ENCODE measurements around the gene MAZ.
A peak's percentile ranks its signal among the peaks of the same experiment; 100 is the strongest.

Gene MAZ

DNA sequence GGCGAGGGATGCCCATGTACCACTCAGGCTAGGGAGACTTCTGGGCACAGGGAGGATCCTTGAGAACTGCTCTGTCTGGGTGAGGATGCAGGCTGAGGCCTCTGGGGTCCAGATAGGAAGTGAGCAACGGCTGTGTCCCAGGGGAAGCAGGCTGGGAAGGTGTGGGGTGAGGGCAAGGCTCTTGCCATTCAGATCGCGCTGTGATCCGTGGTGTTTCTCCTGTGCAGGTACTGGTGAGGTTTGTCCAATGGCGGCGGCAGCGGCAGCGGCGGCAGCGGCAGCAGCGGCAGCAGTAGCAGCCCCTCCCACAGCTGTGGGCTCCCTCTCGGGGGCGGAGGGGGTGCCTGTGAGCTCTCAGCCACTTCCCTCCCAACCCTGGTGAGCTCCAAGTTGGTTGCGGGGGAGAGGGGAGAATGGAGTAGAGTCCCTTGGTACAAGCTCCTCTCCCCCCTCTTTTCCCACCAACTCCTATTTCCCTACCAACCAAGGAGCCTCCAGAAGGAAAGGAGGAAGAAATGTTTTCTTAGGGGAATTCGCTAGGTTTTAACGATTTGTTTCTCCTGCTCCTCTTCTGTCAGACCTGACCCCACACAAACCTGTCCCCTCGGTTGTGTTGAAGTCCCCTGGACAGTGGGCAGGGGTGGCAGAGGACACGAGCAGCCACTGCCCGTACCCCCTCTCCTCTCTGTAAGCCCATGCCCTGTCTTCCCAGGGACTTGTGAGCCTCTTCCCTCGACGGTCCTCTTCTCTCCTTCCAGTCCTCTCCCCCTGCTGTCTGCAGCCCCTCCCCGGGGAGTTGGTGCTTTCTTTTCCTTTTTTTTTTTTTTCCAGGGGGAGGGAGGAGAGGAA lies 3.7 kb downstream of the MAZ start:
- DNase-seq: no peak

DNA sequence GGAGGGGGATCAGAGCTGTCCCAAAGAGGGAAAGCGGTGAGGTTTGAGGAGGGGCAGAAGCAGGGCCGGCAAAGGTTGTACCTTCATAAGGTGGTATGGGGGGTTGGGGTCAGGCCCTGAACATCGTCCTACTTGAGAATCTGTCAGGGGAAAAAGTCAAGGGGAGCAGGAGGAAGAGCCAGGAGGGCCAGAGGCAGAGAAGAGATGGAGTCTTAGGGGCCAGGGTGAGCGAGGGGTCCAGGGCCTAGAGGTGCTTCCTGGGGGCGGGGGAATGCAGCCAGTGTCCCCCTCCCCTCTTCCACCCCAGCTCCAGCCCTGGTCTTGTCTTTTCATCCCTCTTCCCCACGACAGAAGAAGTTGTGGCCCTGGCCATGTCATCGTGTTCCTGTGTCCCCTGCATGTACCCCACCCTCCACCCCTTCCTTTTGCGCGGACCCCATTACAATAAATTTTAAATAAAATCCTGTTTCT lies 4.4 kb downstream of the MAZ start:
- DNase-seq: no peak

DNA sequence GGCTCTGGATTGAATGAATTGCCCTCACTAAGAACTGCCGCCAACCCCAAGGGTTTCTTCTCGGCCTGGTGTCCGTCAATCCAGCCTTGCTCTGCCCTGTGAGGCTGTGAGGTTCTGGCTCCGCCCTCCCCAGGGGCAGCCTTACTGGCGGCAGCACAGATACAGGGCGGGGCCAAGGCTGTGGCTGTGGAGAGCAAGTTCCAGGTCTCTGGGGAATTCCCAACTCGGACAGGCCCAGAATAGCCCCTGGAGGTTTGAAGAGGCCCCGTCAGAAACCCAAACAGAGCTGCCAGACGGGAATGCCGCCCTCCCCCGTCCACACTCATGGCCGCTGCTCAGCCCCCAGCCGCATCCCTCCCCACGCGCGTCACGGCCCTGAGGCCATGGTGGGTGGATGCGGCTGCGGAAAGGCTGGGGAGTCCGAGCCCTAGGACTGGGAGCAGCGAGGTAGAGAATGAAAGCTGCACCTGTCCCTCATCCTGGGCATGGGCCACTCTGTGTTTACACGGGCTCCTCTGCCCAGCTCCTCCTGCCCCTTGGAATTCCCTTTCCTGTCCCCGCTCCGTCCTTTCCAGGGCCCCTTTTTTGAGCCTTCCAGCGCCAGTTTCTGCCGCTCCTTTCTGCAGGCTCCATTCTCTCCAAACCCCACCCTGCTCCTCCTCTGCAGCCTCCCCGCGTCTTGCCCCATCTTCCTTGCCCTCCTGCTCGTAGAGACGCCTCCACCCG lies 5.0 kb downstream of the MAZ start:
- peak; percentile 83 for DNase-seq

DNA sequence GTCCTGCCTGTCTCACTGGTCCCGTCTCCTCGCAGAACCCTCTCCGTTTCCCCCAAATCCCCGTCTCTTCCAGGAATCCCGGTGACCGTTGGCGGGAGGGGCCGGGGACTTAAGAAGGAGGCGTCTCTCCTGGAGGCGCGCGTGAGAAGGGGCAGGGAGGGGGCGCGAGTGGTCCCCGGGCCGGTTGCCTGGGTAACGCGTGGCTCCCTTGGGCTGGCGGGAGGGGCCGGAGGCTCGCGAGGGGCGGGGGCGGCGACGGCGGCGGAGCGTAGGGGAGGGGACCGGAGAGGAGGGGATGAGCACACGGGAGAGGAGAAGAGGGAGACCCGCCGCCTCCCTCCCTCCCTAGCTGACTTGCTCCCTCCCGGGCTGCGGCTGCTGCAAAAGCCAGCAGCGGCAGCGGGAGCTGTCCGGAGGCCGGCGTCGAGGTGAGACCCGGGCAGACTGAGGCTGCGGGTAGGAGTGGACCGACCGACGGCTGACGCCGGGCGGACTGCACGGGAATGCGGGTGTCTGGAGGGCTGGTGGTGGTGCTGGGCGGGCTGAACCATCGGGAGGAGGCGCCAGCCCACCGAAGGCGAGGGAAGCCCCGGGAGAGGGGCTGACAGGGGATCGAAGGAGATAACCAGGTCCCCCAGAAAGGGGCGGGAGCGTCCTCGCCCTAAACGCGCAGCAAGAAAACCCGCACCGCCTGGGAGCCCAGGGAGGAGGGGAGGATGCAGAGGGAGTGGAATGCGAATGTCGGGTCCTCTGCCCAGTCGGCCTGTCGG lies 5.8 kb downstream of the MAZ start, which contains the start of gene PRRT2:
Gene PRRT2 (plus strand): TSS at position 298 of the 770 bp plus-strand sequence. CDS start 862 bp downstream, outside the sequence.
- peak; percentile 57 for DNase-seq

DNA sequence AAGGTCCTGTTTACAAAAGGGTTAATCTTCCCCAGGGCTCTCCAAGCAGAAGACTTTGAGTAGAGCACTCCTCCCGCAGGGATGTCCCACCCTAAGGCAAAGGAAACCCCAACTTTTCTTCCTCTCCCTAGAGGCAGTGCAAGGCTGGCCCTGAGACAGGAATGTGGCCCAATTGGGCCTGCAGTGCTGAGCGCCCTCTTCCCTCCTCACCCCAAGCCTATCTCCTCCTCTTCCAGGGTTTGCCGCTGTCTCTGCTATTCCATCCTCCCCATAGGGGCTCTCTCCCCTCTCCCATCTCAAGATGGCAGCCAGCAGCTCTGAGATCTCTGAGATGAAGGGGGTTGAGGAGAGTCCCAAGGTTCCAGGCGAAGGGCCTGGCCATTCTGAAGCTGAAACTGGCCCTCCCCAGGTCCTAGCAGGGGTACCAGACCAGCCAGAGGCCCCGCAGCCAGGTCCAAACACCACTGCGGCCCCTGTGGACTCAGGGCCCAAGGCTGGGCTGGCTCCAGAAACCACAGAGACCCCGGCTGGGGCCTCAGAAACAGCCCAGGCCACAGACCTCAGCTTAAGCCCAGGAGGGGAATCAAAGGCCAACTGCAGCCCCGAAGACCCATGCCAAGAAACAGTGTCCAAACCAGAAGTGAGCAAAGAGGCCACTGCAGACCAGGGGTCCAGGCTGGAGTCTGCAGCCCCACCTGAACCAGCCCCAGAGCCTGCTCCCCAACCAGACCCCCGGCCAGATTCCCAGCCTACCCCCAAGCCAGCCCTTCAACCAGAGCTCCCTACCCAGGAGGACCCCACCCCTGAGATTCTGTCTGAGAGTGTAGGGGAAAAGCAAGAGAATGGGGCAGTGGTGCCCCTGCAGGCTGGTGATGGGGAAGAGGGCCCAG lies 6.7 kb downstream of the MAZ start:
- no peak for DNase-seq

DNA sequence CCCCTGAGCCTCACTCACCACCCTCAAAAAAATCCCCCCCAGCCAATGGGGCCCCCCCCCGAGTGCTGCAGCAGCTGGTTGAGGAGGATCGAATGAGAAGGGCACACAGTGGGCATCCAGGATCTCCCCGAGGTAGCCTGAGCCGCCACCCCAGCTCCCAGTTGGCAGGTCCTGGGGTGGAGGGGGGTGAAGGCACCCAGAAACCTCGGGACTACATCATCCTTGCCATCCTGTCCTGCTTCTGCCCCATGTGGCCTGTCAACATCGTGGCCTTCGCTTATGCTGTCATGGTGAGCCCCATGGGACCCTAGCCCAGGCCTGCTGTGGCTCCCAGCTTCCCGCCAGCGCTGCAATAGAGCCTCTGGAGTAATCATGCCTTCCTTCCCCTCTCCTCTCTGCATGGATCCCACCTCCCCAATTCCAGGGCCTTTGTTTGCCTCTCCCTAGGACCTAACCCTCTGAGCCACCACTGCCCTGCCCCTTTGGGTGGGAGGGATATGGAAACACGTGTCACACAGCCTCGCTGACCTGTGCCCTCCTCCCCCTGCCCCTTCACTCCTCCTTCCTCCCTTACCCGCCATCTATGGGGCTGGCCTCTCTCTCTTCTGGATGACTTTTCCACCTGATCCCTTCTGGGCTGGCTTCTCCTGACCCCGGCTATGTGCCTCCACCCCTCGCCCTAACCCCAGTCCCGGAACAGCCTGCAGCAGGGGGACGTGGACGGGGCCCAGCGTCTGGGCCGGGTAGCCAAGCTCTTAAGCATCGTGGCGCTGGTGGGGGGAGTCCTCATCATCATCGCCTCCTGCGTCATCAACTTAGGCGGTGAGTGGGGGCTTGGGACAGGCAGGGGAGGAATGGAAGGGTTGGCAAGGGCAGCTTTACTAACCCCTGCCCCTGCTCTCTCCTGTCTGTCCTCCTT lies 7.6 kb downstream of the MAZ start:
- no peak for DNase-seq

DNA sequence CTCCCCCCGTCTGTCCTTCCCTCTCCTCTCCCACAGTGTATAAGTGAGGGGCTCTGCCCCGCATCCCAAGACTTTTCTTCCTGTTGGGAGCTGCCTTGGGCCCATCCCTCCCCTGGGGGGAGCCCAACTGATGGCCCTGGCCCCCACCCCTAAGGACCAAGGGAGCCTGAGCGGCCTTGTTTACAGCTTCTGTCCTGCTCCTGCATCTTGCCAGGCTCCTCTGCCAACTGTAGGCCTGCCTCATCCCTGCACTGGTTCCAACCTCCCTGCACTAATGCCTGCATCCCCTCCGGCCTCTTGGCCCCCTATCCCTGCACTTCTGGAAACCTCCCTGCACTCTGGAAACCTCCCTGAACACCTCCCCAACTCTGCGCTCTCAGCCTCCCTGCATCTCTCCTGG lies 8.3 kb downstream of the MAZ start:
- no peak for DNase-seq

DNA sequence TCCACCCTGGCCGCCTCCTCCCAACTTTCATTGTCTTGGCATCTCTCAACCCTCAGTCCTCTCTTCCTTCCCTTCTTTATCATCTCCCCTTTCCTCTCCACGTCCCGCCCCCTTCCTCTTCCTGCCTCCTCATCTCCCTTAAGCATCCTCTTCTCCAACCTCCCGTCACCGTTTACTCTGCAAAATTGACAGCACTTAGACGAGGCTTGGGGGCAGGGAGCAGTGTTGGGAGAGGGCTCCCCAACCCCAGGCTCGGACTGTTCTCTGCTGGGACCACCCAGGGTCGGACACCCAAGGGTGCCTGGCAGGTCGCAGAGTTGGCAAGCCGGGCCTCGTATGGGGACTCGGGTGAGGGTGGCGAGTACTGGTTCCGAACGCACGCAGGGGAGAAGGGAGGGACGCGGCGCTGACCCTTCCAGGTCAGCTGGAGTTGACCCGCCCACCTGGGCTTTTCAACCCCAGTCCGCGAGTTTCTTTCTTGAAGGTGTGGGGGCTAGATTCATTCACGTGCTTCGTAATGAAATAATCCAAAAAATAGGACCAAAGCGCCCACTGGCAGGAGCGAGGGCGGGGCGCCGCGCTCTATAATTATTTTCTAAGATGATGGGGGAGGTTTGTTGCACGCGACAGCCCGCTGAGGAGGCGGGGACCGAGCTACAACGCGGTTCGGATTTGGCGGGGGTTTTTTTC lies 8.8 kb downstream of the MAZ start:
- peak; percentile 9 for DNase-seq

DNA sequence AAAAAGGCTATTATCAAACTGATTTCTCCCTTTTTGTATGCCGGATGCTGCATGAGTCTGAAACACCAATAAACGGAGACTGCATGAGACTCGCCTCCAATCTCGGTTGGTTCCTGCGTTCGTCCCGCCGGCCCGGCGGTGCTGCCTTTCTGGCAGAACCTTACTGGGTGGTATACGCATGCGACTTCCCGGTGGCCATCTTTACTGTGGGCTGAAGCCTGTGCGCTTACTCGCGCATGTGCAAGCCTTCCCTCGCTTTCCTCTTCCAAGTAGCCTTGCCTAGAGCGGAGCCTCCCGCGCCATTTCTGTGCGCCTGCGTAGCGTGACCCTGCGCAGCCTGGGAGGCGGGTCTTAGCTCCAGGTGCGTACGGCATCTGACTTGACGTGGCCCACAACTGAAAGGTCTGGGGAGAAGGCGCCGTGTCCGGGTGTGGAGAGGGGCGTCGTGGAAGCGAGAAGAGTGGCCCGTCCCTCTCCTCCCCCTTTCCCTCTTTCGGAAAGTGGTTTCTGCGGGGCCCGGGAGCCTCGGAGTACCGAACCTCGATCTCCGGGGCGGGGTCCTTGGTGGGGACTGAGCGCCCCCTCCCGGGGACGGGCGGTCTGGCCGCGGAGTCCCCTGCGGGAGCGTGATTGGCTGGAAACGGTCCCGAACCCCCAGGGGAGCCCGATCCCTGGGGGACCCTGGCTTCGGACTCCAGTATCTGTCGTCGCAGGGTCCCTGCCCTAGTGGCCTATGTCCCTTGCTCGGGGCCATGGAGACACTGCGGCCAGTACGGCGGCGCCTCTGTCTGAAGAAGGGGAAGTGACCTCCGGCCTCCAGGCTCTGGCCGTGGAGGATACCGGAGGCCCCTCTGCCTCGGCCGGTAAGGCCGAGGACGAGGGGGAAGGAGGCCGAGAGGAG lies 9.7 kb downstream of the MAZ start, which contains the start of gene PAGR1:
Gene PAGR1 (plus strand): TSS at position 360 of the 901 bp plus-strand sequence. CDS start 374 bp downstream, at position 734.
- peak; percentile 99 for DNase-seq

DNA sequence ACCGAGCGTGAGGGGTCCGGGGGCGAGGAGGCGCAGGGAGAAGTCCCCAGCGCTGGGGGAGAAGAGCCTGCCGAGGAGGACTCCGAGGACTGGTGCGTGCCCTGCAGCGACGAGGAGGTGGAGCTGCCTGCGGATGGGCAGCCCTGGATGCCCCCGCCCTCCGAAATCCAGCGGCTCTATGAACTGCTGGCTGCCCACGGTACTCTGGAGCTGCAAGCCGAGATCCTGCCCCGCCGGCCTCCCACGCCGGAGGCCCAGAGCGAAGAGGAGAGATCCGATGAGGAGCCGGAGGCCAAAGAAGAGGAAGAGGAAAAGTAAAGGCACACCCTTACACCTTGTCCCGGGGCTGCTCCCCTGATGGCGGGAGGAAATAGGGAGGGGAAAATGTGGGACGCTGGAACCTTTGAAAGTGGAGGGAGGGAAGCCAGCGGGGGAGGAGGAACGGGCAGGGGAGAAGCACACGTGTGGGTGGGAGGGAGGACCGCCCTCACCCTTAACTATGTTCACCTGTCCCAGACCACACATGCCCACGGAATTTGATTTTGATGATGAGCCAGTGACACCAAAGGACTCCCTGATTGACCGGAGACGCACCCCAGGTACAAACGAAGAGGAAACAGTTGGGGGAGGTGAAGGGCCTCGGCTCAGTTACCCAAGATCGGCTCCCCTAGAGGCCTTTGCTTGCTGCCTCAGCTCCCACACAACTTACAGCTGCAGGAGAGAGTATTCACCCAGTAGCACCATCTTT lies 10.5 kb downstream of the MAZ start:
- DNase-seq: peak; percentile 12

DNA sequence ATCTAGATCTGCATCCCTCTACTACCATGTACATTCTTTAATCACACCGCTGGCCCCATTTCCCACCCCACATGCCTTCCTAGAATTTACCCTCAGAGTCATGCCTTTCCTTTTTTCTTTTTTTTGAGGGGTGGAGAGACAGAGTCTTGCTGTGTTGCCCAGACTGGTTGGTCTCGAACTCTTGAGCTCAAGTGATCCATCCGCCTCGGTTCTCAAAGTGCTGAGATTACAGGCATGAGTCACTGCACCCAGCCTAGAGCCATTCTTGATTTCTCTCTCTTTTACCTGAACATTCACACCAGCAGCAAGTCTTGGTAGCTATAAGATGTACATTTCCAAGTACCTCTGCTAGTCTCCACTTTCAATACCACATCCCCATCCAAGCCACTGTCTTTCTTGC lies 11.8 kb downstream of the MAZ start:
- DNase-seq: no peak

DNA sequence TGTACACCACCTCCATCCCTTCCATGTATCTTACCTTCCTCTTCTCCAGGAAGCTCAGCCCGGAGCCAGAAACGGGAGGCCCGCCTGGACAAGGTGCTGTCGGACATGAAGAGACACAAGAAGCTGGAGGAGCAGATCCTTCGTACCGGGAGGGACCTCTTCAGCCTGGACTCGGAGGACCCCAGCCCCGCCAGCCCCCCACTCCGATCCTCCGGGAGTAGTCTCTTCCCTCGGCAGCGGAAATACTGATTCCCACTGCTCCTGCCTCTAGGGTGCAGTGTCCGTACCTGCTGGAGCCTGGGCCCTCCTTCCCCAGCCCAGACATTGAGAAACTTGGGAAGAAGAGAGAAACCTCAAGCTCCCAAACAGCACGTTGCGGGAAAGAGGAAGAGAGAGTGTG lies 13.2 kb downstream of the MAZ start:
- no peak for DNase-seq

DNA sequence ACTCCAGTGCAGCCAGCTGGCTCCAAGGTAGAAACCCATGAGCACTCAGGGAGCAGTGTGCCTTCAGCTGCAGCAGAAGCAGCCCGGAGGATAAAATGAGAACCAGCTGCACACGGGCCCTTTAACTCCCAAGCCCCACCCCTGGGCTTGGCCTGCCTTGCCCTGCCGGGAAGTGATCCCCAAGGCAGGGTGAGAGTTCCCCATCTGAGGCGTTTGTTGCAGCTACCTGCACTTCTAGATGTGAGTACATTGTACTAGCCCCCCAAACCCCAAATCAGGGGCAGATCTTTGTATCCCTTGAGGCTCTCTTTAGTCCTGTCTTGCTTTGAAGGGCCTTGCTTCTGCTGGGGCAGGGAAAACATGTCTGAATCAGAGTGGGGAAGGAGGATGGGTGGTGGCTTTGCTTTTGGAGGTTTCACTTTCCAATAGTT lies 14.0 kb downstream of the MAZ start, which contains the start of gene MVP:
Gene MVP (plus strand): TSS at position 192 of the 431 bp plus-strand sequence. CDS start 10,088 bp downstream, outside the sequence.
- DNase-seq: peak; percentile 44

DNA sequence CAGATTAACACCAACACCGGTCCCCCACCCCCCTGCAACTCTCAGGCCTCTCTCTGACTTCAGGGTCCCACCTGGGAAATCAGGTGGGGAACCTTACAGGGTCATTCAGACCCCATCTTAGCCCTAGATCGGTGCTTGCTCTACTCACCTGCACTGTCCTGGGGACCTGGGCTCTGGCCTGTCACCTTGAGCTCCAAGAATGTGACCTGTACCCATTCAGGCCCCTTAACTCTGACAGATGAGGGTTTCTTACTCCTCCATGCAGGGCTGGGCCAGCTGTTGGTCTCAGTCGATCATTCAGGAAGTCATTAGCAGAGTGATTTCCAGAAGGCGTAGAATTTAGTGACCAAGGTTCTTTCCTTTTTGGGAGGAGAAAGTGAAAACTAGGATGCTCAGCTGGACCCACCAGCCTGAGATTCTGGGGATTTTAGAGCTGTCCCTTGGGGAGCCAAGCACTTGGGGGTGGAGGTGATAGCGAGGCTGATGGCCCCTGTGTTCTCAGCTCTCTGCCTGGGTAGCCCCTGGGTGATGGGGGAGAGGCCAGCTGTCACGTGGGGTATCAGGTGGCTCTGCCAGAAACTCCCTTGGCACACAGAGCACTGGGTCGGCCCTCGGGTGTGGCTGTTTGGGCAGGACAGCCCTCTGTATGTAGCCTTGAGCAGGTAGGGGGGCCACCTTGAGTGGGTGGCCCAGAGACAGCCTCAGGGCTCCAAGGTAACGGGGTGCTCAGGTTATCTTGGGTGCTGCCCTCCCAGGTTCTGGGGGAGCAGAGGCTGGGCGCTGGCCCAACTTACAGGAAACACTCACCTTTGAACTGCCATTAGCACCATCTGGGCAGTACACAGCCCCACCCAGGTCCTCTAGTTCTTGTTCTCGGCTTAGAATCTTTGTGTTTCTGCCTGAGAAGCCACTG lies 14.7 kb downstream of the MAZ start:
- DNase-seq: peak; percentile 5

DNA sequence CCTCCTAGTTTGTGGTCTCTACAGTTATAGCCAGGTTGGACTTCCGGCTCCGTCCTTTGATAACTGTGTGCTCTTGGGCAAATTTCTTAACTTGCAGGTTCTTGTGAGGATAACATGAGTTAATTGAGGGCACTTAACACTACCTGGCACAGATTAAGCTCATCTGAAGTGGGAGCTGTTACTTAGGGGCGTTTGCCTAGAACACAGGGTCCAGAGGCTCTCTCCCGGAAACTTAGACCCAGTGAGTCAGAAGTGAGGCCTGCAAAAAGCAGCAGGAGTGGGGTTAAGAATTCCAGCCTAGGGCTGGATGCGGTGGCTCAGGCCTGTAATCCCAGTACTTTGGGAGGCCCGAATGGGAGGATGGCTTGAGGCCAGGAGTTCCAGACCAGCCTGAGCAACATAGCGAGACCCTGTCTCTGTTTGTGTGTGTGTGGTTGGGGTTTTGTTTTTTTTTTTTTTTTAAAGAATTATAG lies 15.3 kb downstream of the MAZ start:
- DNase-seq: peak; percentile 37

DNA sequence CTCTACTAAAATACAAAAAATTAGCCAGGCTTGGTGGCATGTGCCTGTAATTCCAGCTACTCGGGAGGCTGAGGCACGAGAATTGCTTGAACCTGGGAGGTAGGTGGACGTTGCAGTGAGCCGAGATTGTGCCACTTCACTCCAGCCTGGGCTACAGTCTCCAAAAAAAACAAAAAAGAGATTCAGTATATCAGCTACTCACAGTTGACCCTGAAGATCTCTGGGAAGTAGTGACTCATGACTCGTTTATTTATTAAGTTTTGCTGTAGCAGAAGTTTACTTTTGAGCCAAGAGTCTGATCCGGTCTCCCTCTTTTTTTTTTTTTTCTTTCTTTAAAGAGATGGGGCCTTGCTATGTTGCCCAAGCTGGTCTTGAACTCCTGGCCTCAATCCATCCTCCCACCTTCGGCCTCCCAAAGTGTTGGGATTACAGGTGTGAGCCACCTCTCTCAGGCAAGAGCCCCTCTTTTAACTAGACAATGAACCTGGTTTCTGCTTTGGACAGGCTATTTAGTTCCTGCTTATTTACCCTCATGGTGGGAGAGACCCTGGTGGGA lies 18.3 kb downstream of the MAZ start:
- no peak for DNase-seq
